ENCODE data around the gene YIPF4. TPM values are rescaled to one million over a fixed set of nuclear protein-coding genes. Genes with fewer than 3 reads are reported as not detected.

Gene YIPF4
- total and polyA plus RNA-seq, 2 donors (not counting 3 experiments of a cell fraction or from before 2014, with no cell fraction given) = 8.6 to 40.1 TPM

- no TSS peak for BruUV-seq (replicated peaks)
- H3K4me3 ChIP-seq (replicated peaks in 1 of 3; ENCODE audit: insufficient read depth in 1 of 3, low read depth in 1 of 3, low read length in 3 of 3) = no peak overlapping the region
- H3K9ac ChIP-seq (replicated peaks; ENCODE audit: extremely low read depth, insufficient read depth, low read length) = no peak overlapping the region
- H3K4me2 ChIP-seq (ENCODE audit: insufficient read depth, low read length) = no peak overlapping the region
- H3K9me1 ChIP-seq (replicated peaks; ENCODE audit: control insufficient read depth, extremely low read depth, insufficient read depth, low read length) = no peaks in the 10 kb centered on the region
- no peaks in the 10 kb centered on the region for H3K27me3 ChIP-seq (ENCODE audit: control insufficient read depth in 2 of 2, insufficient read depth in 2 of 2, low read length in 2 of 2)
- H3K4me1 ChIP-seq (ENCODE audit: control insufficient read depth, extremely low read depth, insufficient read depth, low read length) = no peaks in the 10 kb centered on the region
- FAIRE-seq = no peak
- intact Hi-C loops (cut with micrococcal nuclease) = no loop called here
- H3K27ac ChIP-seq (ENCODE audit: insufficient read depth, low read depth, low read length) = no peak overlapping the region
- no peaks in the 10 kb centered on the region for H3K9me3 ChIP-seq (replicated peaks; ENCODE audit: control insufficient read depth, insufficient read depth, low read length)
- no peak overlapping the region for H2AFZ ChIP-seq (ENCODE audit: low read depth, low read length)
- DNase-seq (ENCODE audit: low read depth, low spot score) = no peak
- CTCF ChIA-PET = no interaction called here
- H3K36me3 ChIP-seq (ENCODE audit: control insufficient read depth in 2 of 2, extremely low read depth in 1 of 2, insufficient read depth in 2 of 2, low read length in 2 of 2) = no peaks in the 10 kb centered on the region
- no peaks in the 10 kb centered on the region for H3K79me2 ChIP-seq (ENCODE audit: control insufficient read depth, insufficient read depth, low read length)
- TF ChIP-seq, protein P1, sequence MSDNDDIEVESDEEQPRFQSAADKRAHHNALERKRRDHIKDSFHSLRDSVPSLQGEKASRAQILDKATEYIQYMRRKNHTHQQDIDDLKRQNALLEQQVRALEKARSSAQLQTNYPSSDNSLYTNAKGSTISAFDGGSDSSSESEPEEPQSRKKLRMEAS (IDR thresholded peaks at IDR 0.05; ENCODE audit: insufficient read depth, insufficient read length) = no peak
- TF ChIP-seq POLR2A (IDR thresholded peaks at IDR 0.05; ENCODE audit: low read depth, low read length) = no peak
- TF ChIP-seq CTCF (IDR thresholded peaks at IDR 0.05; ENCODE audit: extremely low read depth in 1 of 2, insufficient read depth in 1 of 2, low read depth in 1 of 2, low read length in 2 of 2) = no peak
- TF ChIP-seq POLR2AphosphoS5 (IDR thresholded peaks at IDR 0.05; ENCODE audit: insufficient read depth, low read depth, low read length) = no peak
- TF ChIP-seq FOS (IDR thresholded peaks at IDR 0.05; ENCODE audit: borderline replicate concordance, insufficient read depth, low read length) = no peak
- TF ChIP-seq GATA2 (IDR thresholded peaks at IDR 0.05; ENCODE audit: insufficient read depth, insufficient read length, low read depth, low read length) = no peak
- TF ChIP-seq JUN (IDR thresholded peaks at IDR 0.05; ENCODE audit: borderline replicate concordance, insufficient read depth, insufficient read length, low read depth) = no peak
- no peak for TF ChIP-seq MYC (IDR thresholded peaks at IDR 0.05; ENCODE audit: low read depth, low read length)
- TF ChIP-seq EZH2 (IDR thresholded peaks at IDR 0.05; ENCODE audit: borderline replicate concordance, low read depth, low read length, severe bottlenecking) = no peak
- dilution Hi-C loops (cut with MboI; ENCODE audit: extremely low pct_ligation_motif_present, low sequenced_read_pairs) = no loop called here
- H4K20me1 ChIP-seq (replicated peaks; ENCODE audit: control insufficient read depth, extremely low read depth, insufficient read depth, low read length) = no peaks in the 10 kb centered on the region
- POLR2A ChIA-PET = no interaction called here
Observed at GRCh38 chr2:32260376-32260775, 17.3 kb upstream of the YIPF4 start.

Data from endothelial cell of umbilical vein (primary cell).